ENCODE results near the gene THOC6.

The THOC6 gene

DNA sequence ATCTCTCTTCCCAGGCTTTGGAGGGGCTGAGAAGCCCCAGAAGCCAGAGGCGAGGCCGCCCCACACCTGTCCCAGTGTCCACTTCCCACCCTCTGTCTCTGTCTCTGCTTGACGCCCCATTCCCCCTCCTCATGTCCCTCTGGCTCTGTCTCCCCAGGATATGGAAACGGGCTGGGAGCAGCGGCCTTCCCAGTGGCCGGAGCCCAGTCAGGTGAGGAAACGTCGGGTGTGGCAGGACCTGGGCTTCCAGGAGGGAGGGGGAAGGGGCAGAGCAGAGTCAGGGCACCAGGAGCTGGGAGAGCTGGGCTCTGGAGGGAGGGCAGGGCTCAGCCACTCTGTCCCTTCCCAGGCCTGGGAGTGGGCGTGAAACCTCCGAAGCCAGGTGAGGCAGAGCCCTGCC lies 32.9 kb upstream of the THOC6 start:
- Histone ChIP-seq H3K27ac (ENCODE audit: low read depth in 2 of 2, low read length in 2 of 2) (peak overlapping the region in 1 of 2 donors; percentile 76), H3K4me1 (ENCODE audit: control insufficient read depth in 2 of 2, insufficient read depth in 2 of 2, low read length in 2 of 2) (peaks cover 8 to 14% of the 10 kb centered on the region in 2 donors), H3K9me3 (ENCODE audit: control insufficient read depth in 2 of 2, low read length in 2 of 2) (no peaks in the 10 kb centered on the region), H3K27me3 (ENCODE audit: control insufficient read depth in 2 of 2, insufficient read depth in 2 of 2, low read length in 2 of 2) (no peaks in the 10 kb centered on the region), H3K4me3 (ENCODE audit: low read length in 2 of 2) (no peak overlapping the region), H3K9ac (ENCODE audit: low read depth in 1 of 2, low read length in 2 of 2) (no peak overlapping the region), H3K36me3 (ENCODE audit: control insufficient read depth in 2 of 2, insufficient read depth in 2 of 2, low read length in 2 of 2) (no peaks in the 10 kb centered on the region)

DNA sequence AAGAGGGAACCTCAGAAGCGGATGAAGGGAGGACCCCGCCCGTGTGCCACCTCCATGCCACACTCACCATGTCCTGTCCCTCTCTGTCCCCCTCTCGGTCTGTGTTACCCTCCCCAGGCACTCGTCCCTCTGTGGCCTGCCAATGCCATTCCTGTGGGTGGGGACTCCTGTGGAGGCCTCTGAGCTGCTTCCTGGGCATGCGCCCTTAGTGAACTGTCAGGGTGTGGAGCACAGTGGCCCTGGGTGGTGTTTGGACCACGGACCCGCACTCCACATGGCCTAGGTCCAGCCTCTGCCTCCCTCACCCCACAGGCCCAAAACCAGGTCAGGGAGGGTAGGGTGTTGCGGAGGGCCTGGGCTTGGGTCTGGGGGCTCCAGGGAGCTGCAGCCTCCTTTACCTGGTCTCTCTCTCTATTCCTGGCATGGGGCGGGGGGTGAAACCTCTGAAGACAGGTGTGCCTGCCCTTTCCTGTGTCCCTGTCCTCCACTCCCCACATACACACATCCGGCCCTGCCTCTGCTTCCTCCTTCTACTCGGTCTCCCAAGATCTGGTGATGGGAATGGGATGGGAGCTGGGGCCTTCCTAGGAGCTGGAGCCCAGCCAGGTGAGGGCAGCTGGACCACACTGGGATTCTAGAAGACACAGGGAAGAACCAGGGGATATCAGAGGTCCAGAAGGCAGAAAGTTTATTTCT lies 32.1 kb upstream of the THOC6 start:
- no peaks in the 10 kb centered on the region for H3K36me3 ChIP-seq (ENCODE audit: control insufficient read depth in 2 of 2, insufficient read depth in 2 of 2, low read length in 2 of 2)
- no peak overlapping the region for H3K4me3 ChIP-seq (ENCODE audit: low read length in 2 of 2)
- H3K27me3 ChIP-seq (ENCODE audit: control insufficient read depth in 2 of 2, insufficient read depth in 2 of 2, low read length in 2 of 2), result no peaks in the 10 kb centered on the region
- H3K27ac ChIP-seq (ENCODE audit: low read depth in 2 of 2, low read length in 2 of 2), result peak overlapping the region in 1 of 2 donors; percentile 76
- no peaks in the 10 kb centered on the region for H3K9me3 ChIP-seq (ENCODE audit: control insufficient read depth in 2 of 2, low read length in 2 of 2)
- H3K4me1 ChIP-seq (ENCODE audit: control insufficient read depth in 2 of 2, insufficient read depth in 2 of 2, low read length in 2 of 2), result peaks cover 8 to 14% of the 10 kb centered on the region in 2 donors
- H3K9ac ChIP-seq (ENCODE audit: low read depth in 1 of 2, low read length in 2 of 2), result no peak overlapping the region

DNA sequence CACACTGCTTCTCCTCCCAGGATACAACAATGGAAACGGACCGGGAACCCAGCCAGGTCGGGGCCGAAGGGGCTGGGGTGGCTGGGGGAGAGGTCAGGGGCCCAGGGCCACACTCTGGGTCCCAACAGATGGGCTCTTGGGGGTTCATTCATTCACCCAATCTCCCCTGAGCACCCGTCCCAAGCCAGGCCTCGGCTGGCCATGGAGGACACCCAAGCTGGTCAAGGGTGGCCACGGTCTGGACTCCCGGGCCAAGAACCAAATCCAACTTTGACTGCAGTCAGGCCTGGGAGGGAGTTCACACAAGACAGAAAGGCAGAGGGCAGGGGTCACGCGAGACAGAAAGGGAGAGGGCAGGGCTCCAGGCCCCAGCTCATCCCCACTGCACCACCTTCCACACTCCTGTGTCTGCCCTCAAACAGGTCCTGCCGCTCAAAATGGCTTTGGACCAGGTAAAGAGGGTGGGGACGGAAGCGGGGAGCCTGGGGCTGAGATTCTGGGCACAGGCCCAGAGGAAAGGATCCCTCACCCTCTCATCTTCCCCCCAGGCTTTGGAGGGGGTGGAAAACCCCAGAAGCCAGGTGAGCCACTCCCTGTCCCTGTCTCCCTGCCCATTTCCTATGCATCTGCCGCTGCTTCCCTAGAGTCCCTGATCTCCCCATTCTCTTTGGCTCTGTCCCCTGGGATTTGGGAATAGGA lies 31.3 kb upstream of the THOC6 start:
- H3K36me3 ChIP-seq (ENCODE audit: control insufficient read depth in 2 of 2, insufficient read depth in 2 of 2, low read length in 2 of 2), result no peaks in the 10 kb centered on the region
- no peaks in the 10 kb centered on the region for H3K9me3 ChIP-seq (ENCODE audit: control insufficient read depth in 2 of 2, low read length in 2 of 2)
- H3K27me3 ChIP-seq (ENCODE audit: control insufficient read depth in 2 of 2, insufficient read depth in 2 of 2, low read length in 2 of 2), result no peaks in the 10 kb centered on the region
- no peak overlapping the region for H3K4me3 ChIP-seq (ENCODE audit: low read length in 2 of 2)
- H3K9ac ChIP-seq (ENCODE audit: low read depth in 1 of 2, low read length in 2 of 2), result no peak overlapping the region
- peak overlapping the region in 1 of 2 donors; percentile 76 for H3K27ac ChIP-seq (ENCODE audit: low read depth in 2 of 2, low read length in 2 of 2)
- peaks cover 8 to 14% of the 10 kb centered on the region in 2 donors for H3K4me1 ChIP-seq (ENCODE audit: control insufficient read depth in 2 of 2, insufficient read depth in 2 of 2, low read length in 2 of 2)

DNA sequence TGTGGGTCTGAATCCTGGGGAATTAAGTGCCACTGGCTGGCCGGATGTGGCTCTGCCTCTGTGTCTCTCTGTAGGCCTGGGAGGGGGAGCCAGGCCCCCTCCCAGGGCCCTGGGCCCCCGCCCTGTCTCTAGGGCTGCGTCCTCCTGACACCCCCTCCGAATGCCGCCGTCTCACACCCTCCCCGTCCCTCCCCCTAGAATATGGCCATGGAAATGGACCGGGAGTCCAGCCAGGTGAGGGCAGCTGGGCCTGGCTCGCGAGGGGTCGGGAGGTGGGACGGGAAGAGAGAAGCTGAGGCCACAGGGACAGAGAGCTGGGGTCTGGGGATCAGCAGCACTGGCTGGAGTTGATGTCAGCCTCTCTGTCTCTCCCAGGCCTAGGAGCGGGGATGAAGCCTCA lies 27.5 kb upstream of the THOC6 start:
- no peaks in the 10 kb centered on the region for H3K9me3 ChIP-seq (ENCODE audit: control insufficient read depth in 2 of 2, low read length in 2 of 2)
- H3K36me3 ChIP-seq (ENCODE audit: control insufficient read depth in 2 of 2, insufficient read depth in 2 of 2, low read length in 2 of 2), result no peaks in the 10 kb centered on the region
- no peaks in the 10 kb centered on the region for H3K27me3 ChIP-seq (ENCODE audit: control insufficient read depth in 2 of 2, insufficient read depth in 2 of 2, low read length in 2 of 2)
- H3K9ac ChIP-seq (ENCODE audit: low read depth in 1 of 2, low read length in 2 of 2), result no peak overlapping the region
- no peak overlapping the region for H3K27ac ChIP-seq (ENCODE audit: low read depth in 2 of 2, low read length in 2 of 2)
- no peak overlapping the region for H3K4me3 ChIP-seq (ENCODE audit: low read length in 2 of 2)
- peaks cover 4 to 6% of the 10 kb centered on the region in 2 donors for H3K4me1 ChIP-seq (ENCODE audit: control insufficient read depth in 2 of 2, insufficient read depth in 2 of 2, low read length in 2 of 2)

DNA sequence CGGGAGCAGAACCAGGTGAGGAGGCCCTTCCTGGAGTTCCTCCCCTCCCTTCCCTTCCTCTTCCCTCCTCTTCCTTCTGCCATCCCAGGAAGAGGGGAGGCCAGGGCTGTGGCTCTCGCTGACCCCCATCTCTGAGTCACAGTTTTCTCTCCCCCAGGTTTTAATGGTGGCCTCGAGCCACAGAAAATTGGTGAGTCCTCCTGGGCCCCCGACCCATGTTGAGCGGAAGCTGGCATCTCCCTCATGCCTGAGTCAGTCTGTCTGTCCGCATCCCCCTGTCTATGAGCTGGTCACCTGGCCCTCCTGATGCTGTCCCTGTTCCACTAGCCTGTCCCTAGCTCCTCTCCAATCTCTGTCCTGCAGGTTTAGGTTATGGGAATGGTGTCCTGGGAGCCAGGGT lies 23.9 kb upstream of the THOC6 start:
- Histone ChIP-seq H3K4me3 (ENCODE audit: low read length in 2 of 2) (no peak overlapping the region), H3K27me3 (ENCODE audit: control insufficient read depth in 2 of 2, insufficient read depth in 2 of 2, low read length in 2 of 2) (no peaks in the 10 kb centered on the region), H3K9ac (ENCODE audit: low read depth in 1 of 2, low read length in 2 of 2) (no peak overlapping the region), H3K36me3 (ENCODE audit: control insufficient read depth in 2 of 2, insufficient read depth in 2 of 2, low read length in 2 of 2) (no peaks in the 10 kb centered on the region), H3K4me1 (ENCODE audit: control insufficient read depth in 2 of 2, insufficient read depth in 2 of 2, low read length in 2 of 2) (peaks cover 2 to 3% of the 10 kb centered on the region in 2 donors), H3K27ac (ENCODE audit: low read depth in 2 of 2, low read length in 2 of 2) (no peak overlapping the region), H3K9me3 (ENCODE audit: control insufficient read depth in 2 of 2, low read length in 2 of 2) (no peaks in the 10 kb centered on the region)

DNA sequence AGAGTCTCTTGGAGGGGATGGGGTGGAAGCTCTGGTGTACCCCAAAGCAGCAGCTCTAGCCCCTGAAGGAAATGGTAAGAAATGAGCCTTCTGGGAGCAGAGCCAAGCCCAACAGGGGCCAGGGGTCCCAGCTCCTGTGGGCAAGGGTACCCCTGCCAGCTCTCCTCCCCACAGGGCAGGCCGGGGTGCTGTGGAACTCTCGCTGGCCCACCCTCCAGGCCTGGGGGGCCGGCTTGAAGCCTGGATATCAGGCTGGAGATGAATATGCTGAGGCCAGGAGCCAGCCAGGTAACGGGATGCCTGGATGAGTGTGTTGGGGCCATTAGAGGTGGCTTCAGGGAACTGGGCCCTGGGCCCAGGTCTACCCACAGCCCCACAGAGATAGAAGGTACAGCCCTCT lies 23.3 kb upstream of the THOC6 start:
- Histone ChIP-seq H3K27ac (ENCODE audit: low read depth in 2 of 2, low read length in 2 of 2) (no peak overlapping the region), H3K4me1 (ENCODE audit: control insufficient read depth in 2 of 2, insufficient read depth in 2 of 2, low read length in 2 of 2) (peaks cover 3% of the 10 kb centered on the region in 2 donors), H3K9ac (ENCODE audit: low read depth in 1 of 2, low read length in 2 of 2) (no peak overlapping the region), H3K36me3 (ENCODE audit: control insufficient read depth in 2 of 2, insufficient read depth in 2 of 2, low read length in 2 of 2) (no peaks in the 10 kb centered on the region), H3K4me3 (ENCODE audit: low read length in 2 of 2) (no peak overlapping the region), H3K9me3 (ENCODE audit: control insufficient read depth in 2 of 2, low read length in 2 of 2) (no peaks in the 10 kb centered on the region), H3K27me3 (ENCODE audit: control insufficient read depth in 2 of 2, insufficient read depth in 2 of 2, low read length in 2 of 2) (no peaks in the 10 kb centered on the region)

DNA sequence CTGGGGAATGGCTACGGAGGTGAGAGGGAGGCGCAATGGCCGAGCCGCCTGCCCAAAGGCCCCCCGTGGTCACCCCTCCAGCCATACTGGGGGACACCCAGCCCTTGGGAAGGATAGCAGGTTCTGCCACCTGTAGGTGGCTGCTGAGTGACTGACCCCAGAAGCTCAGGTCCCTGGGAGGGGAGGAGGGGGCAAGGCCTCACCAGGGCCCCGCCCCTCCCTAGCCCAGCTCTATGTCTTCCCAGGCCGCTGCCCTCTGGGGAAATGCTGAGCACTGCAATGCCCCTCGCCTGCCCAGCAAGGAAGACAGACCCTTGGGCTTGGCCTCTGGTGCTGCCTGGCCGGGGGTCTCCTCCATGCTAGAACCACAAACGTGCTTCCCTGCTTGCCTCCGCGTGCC lies 22.5 kb upstream of the THOC6 start:
- no peak overlapping the region for H3K9ac ChIP-seq (ENCODE audit: low read depth in 1 of 2, low read length in 2 of 2)
- H3K4me3 ChIP-seq (ENCODE audit: low read length in 2 of 2), result no peak overlapping the region
- H3K4me1 ChIP-seq (ENCODE audit: control insufficient read depth in 2 of 2, insufficient read depth in 2 of 2, low read length in 2 of 2), result peaks cover 7 to 9% of the 10 kb centered on the region in 2 donors
- H3K9me3 ChIP-seq (ENCODE audit: control insufficient read depth in 2 of 2, low read length in 2 of 2), result no peaks in the 10 kb centered on the region
- H3K27ac ChIP-seq (ENCODE audit: low read depth in 2 of 2, low read length in 2 of 2), result no peak overlapping the region
- H3K27me3 ChIP-seq (ENCODE audit: control insufficient read depth in 2 of 2, insufficient read depth in 2 of 2, low read length in 2 of 2), result no peaks in the 10 kb centered on the region
- no peaks in the 10 kb centered on the region for H3K36me3 ChIP-seq (ENCODE audit: control insufficient read depth in 2 of 2, insufficient read depth in 2 of 2, low read length in 2 of 2)

DNA sequence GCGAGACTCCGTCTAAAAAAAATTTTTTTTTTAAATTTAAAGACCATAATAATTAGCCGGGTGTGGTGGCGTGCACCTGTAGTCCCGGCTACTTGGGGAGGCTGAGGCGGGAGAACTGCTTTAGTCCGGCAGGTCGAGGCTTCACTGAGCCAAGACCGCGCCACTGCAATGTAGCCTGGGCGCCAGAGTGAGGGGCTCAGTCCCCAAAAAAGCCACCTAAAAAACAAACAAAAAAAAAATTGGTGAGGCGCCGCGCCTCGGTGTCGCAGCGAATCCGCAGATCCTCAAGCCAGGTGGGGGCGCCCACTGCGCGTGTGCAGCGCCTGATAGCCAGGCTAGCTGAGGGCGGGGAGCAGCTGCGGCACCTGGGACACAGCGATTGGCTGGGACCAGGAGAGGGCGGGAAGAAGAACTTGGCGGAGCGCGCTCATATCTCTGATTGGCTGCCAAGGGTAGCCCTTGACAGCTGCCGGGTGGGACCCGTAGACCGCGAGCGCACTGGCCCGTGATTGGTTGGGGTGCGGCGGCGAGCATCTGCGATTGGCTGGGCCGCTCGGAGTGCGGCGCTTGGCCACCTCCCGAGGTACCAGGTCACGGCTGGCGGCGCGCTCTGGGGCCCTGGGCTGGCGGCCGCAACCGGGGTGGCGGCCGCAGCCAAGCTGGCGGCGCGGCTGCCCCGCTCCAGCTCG lies 20.1 kb upstream of the THOC6 start:
- H3K9ac ChIP-seq (ENCODE audit: low read depth in 1 of 2, low read length in 2 of 2), result no peak overlapping the region

DNA sequence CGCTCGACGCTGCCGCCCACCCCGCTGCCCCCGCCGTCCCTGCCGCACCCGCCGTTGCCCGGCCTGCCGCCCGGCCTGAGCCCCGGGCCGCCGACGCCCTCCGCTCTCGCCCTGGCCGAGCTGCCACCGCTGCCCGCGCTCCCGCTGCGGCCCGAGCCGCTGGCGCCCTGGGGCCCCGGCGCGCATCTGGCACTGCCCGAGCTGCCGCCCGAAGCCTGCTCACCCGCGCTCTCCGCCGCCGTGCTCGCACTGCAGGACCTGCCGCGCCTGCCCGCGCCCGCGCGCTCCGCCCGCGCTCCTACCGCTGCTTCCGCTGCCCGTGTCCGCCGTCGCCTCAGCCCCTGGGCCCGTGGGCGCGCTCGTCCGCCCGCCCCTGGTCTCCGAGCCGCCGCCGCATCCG lies 19.5 kb upstream of the THOC6 start:
- H3K4me3 ChIP-seq (ENCODE audit: low read length in 2 of 2), result peak overlapping the region in 1 of 2 donors; percentile 48
- H3K27ac ChIP-seq (ENCODE audit: low read depth in 2 of 2, low read length in 2 of 2), result peak overlapping the region in 1 of 2 donors; percentile 58
- no peaks in the 10 kb centered on the region for H3K36me3 ChIP-seq (ENCODE audit: control insufficient read depth in 2 of 2, insufficient read depth in 2 of 2, low read length in 2 of 2)
- peaks cover 0 to 6% of the 10 kb centered on the region in 2 donors for H3K27me3 ChIP-seq (ENCODE audit: control insufficient read depth in 2 of 2, insufficient read depth in 2 of 2, low read length in 2 of 2)
- no peak overlapping the region for H3K9ac ChIP-seq (ENCODE audit: low read depth in 1 of 2, low read length in 2 of 2)
- H3K4me1 ChIP-seq (ENCODE audit: control insufficient read depth in 2 of 2, insufficient read depth in 2 of 2, low read length in 2 of 2), result peaks cover 27 to 34% of the 10 kb centered on the region in 2 donors
- H3K9me3 ChIP-seq (ENCODE audit: control insufficient read depth in 2 of 2, low read length in 2 of 2), result no peaks in the 10 kb centered on the region

More for the DNA sequence above, 20.1 kb upstream of the THOC6 start:
- Histone ChIP-seq H3K27me3 (ENCODE audit: control insufficient read depth in 2 of 2, insufficient read depth in 2 of 2, low read length in 2 of 2) (peaks cover 0 to 6% of the 10 kb centered on the region in 2 donors), H3K27ac (ENCODE audit: low read depth in 2 of 2, low read length in 2 of 2) (no peak overlapping the region), H3K4me1 (ENCODE audit: control insufficient read depth in 2 of 2, insufficient read depth in 2 of 2, low read length in 2 of 2) (peaks cover 26 to 33% of the 10 kb centered on the region in 2 donors), H3K9me3 (ENCODE audit: control insufficient read depth in 2 of 2, low read length in 2 of 2) (no peaks in the 10 kb centered on the region), H3K36me3 (ENCODE audit: control insufficient read depth in 2 of 2, insufficient read depth in 2 of 2, low read length in 2 of 2) (no peaks in the 10 kb centered on the region), H3K4me3 (ENCODE audit: low read length in 2 of 2) (peak overlapping the region in 1 of 2 donors; percentile 48)

DNA sequence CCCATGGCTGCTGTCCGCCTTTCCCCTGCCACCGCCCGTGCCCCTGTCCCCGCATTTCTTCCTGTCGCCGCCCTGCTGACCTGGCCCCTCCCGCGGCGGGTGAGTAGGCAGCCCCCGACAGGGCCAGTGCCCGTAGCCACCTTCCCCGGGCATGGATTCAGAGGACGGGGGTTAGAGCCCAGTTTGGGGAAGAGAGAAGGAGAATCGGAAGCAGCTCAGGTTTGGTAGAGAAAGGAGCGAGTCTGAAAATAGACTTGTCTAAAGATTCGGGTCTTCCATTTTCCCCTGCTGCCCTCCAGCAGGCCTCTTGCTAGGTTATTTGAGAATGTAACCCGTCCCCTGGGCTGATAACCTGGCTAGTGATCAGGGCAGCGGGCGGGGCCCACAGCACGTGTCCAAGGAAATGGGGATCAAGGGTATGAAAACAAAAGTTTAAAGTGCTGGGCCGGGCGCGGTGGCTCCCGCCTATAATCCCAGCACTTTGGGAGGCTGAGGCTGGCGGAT lies 19.0 kb upstream of the THOC6 start:
- Histone ChIP-seq H3K36me3 (ENCODE audit: control insufficient read depth in 2 of 2, insufficient read depth in 2 of 2, low read length in 2 of 2) (no peaks in the 10 kb centered on the region), H3K9me3 (ENCODE audit: control insufficient read depth in 2 of 2, low read length in 2 of 2) (no peaks in the 10 kb centered on the region), H3K4me1 (ENCODE audit: control insufficient read depth in 2 of 2, insufficient read depth in 2 of 2, low read length in 2 of 2) (peaks cover 27 to 34% of the 10 kb centered on the region in 2 donors), H3K27me3 (ENCODE audit: control insufficient read depth in 2 of 2, insufficient read depth in 2 of 2, low read length in 2 of 2) (peaks cover 0 to 6% of the 10 kb centered on the region in 2 donors), H3K27ac (ENCODE audit: low read depth in 2 of 2, low read length in 2 of 2) (peak overlapping the region; percentile 81 to 90), H3K9ac (ENCODE audit: low read depth in 1 of 2, low read length in 2 of 2) (peak overlapping the region; percentile 65 to 74), H3K4me3 (ENCODE audit: low read length in 2 of 2) (peak overlapping the region; percentile 58 to 74)

All from mucosa of rectum (tissue), 2 donors.